Measurements from ENCODE around the gene MXI1.
"Not testable (repeated sequence)": the region's sequence is repeated elsewhere in the genome, so short reads cannot be mapped to it uniquely, and the experiment has no call there.

MXI1 gene

DNA sequence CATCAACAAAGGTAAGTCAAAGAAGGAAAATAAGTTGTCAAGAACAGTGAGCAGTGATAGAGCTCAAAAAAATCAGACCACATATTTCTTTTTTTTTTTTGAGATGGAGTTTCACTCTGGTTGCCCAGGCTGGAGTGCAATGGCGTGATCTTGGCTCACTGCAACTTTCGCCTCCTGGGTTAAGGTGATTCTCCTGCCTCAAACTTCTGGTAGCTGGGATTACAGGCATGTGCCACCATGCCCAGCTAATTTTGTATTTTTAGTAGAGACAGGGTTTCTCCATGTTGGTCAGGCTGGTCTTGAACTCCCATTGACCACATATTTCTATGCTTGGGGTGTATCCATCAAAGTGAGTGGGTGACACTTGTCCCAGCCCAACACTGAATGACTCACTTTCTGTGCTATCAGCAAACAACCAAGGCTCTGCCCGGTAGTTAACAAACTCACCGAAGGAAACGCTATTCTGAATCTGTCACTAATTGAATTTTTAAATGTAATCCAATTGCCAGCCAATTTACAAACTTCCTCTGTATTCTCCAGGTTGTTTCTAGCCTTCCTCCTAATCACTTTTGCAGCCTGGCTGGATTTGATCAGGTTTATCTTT lies 116.9 kb downstream of the MXI1 start:
- no peak for DNase-seq

DNA sequence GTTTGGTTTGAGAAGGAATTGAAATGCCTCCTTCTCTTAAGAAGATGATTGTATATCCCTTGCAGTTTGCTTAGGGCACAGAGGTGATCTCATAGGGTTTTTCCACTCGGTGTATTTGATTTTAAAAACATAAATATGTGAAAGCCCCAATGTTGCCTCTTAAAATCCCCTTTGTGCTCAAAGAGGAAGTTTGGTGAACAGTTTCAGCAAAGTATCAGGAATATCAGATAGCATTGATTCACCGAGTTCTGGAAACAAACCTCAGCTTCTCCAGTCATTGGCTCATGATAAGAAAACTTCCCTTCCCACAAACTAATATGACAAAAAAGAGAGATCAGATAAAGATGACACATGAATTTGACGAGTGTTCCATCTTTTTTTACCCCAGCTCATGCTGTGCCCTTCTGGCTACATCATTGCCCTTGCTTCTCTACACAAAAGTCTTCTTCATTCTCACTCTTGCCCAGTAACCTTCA lies 117.4 kb downstream of the MXI1 start:
- no peak for DNase-seq

DNA sequence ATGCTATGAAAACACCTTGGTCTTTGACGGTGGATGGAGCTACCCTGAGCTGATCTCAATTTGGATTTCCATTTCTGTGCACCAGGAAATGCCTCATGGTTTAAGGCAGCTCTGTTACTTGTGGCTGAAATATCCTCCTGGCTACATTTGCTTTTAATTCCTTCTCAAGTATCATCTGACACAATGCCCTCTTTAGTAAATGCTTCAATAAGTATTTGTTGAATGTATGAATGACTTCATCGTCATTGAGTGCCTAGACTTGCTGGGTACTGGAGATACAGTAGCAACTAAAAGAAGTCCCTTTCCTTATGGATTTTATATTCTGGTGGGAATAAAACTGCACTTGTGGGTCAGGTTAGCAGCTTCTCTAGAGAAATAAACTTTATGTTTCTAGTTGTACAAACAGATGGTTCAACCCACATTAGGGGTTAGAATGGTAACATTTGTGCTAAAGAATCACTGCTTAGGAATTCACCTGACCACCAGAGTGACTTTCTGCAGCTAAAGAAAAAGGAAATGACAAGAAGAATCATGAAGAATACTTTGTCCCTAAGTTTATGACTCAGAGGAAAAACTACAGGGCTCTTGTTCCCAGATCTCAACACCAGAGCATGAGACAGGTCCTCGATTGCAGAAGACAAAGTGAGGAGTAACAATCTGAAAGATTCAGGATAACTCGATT lies 119.1 kb downstream of the MXI1 start:
- no peak for DNase-seq

DNA sequence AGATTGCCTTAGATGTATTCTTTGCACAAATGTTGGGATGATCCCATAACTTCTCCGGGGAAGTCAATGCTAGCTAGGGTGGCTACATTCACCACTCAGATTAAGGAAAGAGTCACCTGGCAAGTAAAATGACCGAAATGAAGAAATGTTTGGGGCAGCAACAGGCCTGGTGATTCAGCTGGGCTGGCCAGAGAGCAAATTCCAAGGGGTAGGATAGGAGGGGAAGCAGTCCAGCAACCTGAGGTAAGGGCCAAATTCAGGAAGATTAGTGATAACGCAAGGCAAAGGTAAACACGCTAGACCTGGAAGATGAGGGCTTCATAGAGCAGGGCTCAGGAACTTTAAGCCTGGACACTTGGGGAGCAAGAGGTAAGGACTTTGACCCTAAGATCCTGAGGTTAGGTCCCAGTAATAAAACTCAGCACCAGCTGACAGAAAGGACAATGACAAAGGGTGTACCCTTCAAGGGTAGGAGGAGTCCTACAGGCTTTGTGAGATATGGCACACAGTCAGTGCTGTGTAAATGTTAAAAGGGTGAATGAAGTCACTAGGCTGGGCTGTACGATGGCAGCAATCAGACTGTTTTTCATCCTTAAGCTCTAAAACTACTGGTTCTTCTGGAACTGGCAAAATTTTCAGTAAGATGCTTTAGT lies 120.0 kb downstream of the MXI1 start:
- no peak for DNase-seq

DNA sequence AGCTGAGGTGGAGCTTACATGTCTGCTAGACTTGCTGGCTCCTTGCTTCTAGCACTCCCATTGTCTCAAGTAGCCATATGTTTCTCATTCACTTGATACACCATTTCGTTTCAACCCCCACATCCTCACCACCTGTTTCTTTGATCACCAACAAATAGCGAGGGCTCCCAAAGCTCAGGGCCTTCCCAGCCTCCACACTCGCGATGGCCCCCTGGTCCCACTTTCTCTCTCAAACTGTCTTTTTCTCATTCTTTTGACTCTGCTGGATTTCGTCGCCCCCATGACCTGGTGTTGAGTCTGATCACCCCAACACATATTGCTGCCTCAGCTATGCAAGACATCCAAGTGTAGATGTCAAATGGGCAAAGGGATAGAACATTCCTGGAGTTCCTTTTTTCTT lies 123.3 kb downstream of the MXI1 start:
- DNase-seq: no peak

DNA sequence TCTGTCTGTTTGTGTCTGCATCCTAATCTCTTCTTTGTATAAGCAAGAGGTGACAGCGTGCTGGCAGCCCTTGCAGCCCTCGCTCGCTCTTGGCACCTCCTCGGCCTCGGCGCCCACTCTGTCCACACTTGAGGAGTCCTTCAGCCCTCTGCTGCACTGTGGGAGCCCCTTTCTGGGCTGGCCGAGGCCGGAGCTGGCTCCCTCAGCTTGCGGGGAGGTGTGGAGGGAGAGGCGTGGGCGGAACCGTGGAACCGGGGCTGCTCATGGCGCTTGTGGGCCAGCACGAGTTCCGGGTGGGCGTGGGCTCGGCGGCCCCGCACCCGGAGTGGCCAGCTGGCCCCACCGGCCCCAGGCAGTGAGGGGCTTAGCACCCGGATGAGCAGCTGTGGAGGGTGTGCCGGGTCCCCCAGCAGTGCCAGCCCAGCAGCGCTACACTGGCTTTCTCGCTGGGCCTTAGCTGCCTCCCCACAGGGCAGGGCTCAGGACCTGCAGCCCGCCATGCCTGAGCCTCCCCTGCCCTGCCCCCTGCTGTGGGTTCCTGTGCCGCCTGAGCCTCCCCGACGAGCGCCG lies 123.9 kb downstream of the MXI1 start:
- DNase-seq: not testable (repeated sequence)

DNA sequence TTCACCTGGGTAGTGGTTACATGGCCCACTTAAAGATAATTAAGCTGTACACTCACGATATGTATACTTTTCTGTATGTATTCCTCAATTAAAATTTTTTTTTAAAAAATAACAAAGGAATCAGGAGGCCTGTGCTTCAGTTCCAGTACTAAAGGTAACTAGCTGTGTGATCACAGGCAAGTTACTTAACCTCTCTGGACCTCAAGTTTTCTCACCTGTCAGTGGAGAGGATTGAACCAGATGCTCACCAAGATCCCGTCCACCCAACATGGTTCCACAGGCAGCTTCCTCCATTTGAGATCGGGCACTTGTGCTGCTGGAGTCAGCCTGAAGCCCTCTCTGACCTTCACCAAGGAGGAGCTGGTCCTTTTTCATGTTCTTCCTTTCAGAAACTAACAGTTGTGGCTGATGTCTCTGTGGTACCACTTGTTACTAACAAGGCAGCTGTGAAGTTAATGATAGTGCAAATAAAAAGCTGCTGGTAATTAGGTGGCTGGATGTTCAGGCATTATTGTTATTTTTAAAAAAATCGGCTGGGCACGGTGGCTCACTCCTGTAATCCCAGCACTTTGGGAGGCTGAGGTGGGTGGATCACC lies 126.8 kb downstream of the MXI1 start:
- no peak for DNase-seq

DNA sequence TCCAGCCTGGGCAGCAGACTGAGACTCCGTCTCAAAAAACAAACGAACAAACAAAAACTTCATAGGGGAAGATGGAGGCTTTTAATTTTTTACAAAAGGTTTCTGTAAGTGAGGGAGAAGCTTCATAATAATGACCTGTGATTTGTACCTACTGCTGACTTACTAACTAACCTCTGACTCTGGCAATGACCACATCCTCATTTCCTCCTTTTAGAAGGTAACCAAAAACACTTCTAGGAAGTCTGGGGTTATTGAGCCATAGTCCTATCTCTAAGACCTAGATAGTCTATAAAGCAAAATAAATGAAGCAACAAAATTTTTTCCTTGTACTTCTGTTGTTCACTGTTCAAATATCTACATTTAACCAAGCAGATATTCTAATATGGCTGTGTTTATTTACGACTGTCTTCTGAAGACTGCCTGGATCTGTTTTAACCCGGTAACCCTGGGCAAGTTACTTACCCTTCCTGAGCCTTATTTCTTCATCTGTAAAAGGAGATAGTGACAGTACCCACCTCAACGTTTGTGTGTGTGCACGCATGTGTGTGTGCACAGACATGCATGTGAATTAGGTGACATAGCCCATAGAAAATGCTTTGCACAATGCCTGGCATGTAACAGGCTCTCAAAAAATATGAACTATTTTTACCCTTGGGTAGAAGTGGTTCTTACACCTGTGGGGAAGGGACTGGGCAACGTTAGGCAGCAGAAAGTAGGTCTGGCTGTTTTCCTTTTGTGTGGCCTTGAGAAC lies 128.1 kb downstream of the MXI1 start:
- DNase-seq: no peak

DNA sequence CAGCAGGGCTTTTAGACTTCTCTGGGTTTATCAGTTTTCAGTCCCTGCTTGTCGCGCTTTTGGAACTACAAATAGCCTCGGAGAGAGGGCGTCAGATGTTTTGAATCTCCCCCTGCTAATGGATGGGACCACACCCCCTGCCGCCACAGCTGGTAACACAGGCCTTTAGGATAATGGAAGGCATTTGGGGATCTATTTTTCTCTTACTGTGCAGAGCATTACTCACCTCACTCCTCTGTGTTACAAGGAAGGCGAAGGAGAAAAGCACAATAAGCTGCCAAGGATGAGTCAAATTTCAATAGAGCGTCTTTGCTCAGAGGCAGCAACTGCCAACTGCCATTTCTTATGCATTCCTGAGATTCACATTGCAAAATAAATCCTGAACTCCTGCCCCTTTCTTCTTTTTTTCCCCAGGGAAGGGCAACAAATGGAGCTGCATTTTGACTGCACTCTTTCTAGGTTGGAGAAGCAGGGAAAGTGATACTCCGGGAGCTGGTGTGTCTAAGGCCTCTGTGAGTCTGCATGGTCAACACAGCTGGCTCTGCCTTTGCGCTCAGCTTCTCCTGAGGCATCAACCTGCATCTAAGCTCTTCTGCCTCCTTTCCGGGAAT lies 128.8 kb downstream of the MXI1 start:
- DNase-seq: no peak
